Testis (tissue), 2 donors: ENCODE results near the gene APBB3.

Experiments used
- POLR2A ChIP-seq: fragments of 450-650 bp; IDR thresholded peaks from one replicate; pipeline ENCODE4 v1.6.1; 2017; ENCODE audit warnings: antibody characterized with exemption, mild to moderate bottlenecking, moderate library complexity
- TF ChIP-seq, protein P1 (sequence below), 3 experiments: fragments of 450-650 bp in 2 of 3; fragments of 200-600 bp in 1 of 3; sonication (generic) in 1 of 3; IDR thresholded peaks; one replicate each; pipeline ENCODE4 v1.5.1; 2016 to 2019; ENCODE audit warnings: antibody characterized with exemption in 3 of 3, mild to moderate bottlenecking in 2 of 3, moderate library complexity in 1 of 3

DNA sequence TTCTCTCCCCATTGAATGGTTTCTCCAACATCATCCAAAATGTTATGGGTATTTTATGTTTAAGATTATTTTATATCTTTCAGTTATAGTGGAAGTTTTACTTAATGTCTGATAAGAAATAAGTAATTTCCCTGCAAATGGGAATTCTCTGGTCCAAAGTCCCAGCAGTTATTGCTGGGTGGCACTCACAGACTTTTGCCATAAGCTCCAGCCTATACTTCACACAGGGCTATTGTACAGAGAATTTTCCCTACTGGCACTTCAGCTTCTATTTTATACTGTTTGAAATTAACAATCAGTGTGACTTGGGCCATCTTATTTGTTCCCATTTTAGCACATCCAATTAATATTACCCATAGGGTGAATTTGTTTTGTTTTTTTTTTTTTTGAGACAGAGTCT is 35.7 kb upstream of the APBB3 start:
- TF ChIP-seq, protein P1, sequence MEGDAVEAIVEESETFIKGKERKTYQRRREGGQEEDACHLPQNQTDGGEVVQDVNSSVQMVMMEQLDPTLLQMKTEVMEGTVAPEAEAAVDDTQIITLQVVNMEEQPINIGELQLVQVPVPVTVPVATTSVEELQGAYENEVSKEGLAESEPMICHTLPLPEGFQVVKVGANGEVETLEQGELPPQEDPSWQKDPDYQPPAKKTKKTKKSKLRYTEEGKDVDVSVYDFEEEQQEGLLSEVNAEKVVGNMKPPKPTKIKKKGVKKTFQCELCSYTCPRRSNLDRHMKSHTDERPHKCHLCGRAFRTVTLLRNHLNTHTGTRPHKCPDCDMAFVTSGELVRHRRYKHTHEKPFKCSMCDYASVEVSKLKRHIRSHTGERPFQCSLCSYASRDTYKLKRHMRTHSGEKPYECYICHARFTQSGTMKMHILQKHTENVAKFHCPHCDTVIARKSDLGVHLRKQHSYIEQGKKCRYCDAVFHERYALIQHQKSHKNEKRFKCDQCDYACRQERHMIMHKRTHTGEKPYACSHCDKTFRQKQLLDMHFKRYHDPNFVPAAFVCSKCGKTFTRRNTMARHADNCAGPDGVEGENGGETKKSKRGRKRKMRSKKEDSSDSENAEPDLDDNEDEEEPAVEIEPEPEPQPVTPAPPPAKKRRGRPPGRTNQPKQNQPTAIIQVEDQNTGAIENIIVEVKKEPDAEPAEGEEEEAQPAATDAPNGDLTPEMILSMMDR (IDR thresholded peaks at IDR 0.05): no peak
- TF ChIP-seq POLR2A: no peak
